Hindlimb muscle (tissue), 1 donor: ENCODE results near the gene NUP133. TPM values are rescaled to one million over a fixed set of nuclear protein-coding genes. Genes with fewer than 3 reads are reported as not detected.
"Not testable (repeated sequence)": the region's sequence is repeated elsewhere in the genome, so short reads cannot be mapped to it uniquely, and the experiment has no call there.

Experiments
- DNase-seq: peaks from one replicate; pipeline ENCODE4 v3.0.0-alpha.2; 2013
- polyA plus RNA-seq: library from polyadenylated mRNA; unstranded; fragments of 120-200 nt; gene quantifications from one replicate; pipeline ENCODE4 v1.2.1, GENCODE V29; 2013; ENCODE audit not compliant: insufficient read length

Gene NUP133
- polyA plus RNA-seq, 1 donor: 26.2 TPM

- DNase-seq: no peak
Observed at GRCh38 chr1:229448354-229448753, 59.8 kb downstream of the NUP133 start.

DNA sequence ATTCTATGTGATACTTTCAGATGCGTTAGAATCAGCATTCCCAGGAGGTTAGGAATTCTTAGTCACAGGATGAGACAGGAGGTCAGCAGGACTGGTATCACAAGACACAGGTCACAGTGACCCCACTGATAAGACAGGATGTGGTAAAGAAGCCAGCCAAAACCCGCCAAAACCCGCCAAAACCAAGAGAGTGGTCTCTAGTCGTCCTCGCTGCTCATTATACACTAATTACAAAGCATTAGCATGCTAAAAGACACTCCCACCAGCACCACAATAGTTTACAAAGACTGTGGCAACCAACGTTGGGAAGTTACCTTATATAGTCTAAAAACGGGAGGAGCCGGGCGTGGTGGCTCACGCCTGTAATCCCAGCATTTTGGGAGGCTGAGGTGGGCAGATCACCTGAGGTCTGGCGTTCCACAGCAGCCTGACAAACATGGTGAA, 60.3 kb downstream of the NUP133 start:
- no peak for DNase-seq

- no peak for DNase-seq
Observed at GRCh38 chr1:229445828-229446227, 62.3 kb downstream of the NUP133 start.

- no peak for DNase-seq
Observed at GRCh38 chr1:229440851-229441537, 67.1 kb downstream of the NUP133 start.

- no peak for DNase-seq
Observed at GRCh38 chr1:229438021-229438420, 70.1 kb downstream of the NUP133 start.

DNA sequence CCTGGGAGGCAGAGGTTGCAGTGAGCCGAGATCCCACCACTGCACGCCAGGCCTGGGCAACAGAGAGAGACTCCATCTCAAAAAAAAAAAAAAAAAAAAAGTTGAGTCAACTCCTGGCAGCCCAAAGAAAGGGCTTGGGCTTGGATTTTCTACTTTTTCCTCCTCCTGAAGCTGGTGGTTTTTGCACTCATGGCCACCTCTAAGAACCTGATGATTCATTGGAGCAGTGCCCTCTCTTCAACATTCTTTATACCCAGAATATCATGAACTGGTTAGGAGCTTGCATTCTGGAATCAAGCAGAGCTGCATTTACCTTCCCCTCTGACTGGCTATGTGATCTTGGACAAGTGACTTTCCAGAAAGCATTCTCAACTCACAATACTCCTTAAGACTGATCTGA, 70.7 kb downstream of the NUP133 start:
- DNase-seq: no peak

DNA sequence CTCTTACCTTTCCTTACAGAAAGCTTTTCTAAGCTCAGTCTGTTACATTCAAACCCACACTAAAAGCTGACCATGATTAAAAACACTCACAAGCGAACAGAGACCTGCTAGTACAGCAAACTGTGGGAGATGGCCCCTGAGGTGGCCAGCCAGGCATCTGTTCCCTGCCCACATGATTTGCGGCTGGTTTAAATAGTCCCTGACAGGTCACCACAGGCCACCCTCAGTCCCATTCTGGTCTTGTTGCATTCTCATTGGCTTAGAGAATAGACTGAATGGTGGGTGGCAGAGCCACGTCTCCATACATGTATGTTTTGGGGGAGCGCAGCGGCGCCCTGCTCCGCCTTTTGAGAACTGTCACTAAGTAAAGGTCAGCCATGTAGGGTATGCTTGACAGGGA, 71.9 kb downstream of the NUP133 start:
- no peak for DNase-seq

GRCh38 chr1:229434641-229435051, 73.5 kb downstream of the NUP133 start:
- DNase-seq: no peak

DNA sequence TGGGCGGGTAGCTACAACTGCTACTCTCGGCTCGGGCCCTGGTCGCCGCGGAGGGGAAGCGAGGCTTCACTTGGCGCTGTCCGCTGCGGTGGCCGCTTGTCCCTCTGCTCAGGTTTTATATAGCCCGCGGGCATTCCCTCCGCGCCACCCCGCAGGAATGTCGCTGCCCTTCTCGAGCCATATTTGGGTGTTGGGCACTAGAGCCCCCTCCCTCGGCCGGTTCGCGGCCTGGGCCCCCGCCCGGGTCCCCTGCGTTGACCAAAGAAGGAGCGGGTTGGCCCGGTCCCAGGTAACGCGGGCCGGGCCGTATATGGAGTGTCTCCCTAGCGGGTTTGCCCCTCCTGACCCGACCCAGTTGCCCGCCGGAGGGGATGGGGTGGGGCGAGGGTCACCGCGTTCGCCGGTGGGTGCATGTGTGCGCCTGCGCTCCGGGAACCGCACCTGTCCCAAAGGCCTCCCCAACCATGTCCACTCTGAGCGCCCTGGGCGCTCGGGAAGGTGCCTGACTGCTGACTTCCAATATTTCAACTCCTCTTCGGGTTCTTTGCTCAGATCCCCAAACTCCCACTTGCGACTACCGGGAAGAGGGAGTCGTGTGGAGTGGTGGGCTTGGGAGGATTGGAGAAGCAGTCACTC, 74.0 kb downstream of the NUP133 start, which contains the start of gene ACTA1:
TSS of gene ACTA1 (minus strand) at position 90 of the 636 bp plus-strand sequence. CDS start 979 bp downstream, outside the sequence.
- DNase-seq: no peak

- no peak for DNase-seq
Observed at GRCh38 chr1:229433364-229434004, 74.7 kb downstream of the NUP133 start.

GRCh38 chr1:229432905-229433304, 75.2 kb downstream of the NUP133 start:
- no peak for DNase-seq

- DNase-seq: no peak
Observed at GRCh38 chr1:229432116-229432461, 76.1 kb downstream of the NUP133 start.

- no peak for DNase-seq
Observed at GRCh38 chr1:229431284-229432115, 76.6 kb downstream of the NUP133 start.

DNA sequence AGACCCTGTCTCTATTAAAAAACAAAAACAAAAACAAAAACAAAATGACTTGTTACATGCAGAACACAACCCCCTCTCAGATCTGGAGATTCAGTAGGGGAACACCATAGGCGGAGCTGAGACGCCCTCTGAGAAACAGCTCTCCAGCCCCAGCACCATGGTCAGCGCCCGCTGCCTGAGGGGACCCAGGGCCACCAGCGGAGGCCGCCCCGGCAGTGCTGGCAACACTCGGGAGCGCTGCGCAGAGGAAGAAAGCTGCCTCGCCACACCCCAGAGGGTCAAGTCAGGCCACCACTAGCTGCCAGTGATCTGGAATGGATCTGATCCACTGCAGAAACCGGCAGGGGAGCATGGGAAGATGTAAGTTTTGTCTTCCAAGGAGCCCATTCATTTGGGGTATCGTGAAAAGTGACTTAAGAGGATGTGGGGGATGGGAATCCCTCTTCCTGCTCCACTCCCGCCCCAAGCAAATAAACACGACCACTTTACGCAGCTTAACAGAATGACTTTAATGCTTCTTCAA, 77.3 kb downstream of the NUP133 start:
- no peak for DNase-seq

DNA sequence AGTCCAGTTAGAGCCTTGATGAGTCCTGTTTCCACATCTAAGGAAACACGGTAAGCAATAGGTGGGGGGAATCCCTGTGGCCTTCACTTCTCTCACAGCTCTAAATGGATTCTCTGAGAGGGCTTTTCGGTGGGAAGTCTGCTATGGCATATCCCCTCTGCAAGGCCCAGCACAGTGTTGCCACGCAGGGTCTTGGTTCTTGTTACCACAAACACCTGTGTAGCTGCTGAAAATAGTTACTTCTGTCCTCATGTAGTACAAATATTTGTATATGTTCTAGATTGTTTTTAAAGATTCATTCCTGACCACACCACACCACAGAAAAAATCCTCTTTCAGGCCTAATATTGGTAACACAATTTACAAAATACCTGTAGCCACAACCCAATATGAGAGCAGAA, 79.9 kb downstream of the NUP133 start:
- no peak for DNase-seq

GRCh38 chr1:229427572-229427971, 80.6 kb downstream of the NUP133 start:
- no peak for DNase-seq

GRCh38 chr1:229425564-229426159, 82.5 kb downstream of the NUP133 start:
- DNase-seq: no peak

DNA sequence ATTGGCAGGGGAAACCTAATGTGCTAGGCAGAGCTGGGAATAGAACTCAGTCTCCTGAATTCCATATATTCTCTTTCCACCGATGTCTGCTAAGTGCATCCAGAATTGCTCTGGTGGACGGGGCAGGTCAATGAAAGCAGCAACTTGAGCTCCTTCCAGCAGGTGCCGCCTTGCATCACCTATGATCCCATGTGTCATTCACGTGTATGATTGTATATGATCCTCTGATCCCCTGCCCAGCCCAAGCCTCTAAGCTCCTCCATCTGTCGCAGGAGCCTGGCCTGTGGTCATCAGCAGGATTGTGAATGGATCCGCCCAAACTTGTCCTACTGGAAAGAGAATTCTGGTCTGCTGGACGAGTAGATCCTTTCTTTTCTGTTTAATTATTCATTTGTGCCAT, 87.4 kb downstream of the NUP133 start:
- DNase-seq: no peak

DNA sequence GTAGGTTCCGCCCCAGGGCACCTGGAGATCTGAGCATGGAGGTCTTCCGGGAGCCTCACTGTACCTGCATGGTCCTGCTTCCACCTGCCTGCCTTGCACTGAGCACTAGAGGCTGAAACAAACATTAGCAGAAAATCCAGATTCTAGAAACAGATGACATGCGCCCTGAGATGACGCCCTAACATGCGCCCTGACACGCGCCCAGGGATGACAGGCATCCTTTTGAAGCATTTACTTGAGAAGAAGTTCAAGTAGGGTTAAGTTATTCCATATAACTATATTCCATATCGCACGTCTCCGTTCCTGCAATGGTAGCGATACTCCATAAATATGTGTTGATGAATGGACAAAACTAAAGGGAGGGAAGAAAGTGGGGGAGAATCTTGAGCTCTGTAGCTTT, 87.9 kb downstream of the NUP133 start:
- DNase-seq: no peak

- DNase-seq: not testable (repeated sequence)
Observed at GRCh38 chr1:229418586-229418985, 89.6 kb downstream of the NUP133 start.

DNA sequence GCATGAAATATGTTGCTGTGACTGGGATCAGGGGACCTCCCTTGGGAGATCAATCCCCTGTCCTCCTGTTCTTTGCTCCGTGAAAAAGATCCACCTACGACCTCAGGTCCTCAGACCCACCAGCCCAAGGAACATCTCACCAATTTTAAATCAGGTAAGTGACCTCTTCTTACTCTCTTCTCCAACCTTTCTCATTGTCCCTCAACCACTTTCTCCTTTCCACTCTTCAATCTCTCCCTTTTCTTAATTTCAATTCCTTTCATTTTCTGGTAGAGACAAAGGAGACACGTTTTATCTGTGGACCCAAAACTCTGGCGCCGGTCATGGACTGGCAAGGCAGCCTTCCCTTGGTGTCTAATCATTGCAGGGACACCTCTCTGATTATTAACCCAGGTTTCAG, 95.3 kb downstream of the NUP133 start:
- DNase-seq: not testable (repeated sequence)

DNA sequence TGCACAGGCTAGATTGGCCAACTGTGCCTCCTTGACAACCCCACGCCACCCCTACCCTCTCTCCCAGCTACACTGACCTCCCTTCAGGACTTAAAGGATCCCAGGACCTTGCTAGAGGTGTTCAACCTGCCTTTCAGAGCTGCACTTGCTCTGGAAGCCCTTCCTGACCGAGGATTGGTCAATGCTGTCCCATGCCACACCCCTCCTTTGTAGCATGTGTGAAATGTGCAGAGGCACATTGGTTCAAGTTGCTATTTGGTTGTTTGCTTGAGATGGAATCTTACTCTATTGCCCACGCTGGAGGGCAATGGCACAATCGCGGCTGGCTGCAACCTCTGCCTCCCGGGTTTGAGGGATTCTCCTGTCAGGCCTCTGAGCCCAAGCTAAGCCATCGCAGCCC, 96.1 kb downstream of the NUP133 start:
- no peak for DNase-seq
